ENCODE data around the gene LATS2. TPM values are rescaled to one million over a fixed set of nuclear protein-coding genes. Genes with fewer than 3 reads are reported as not detected.

Gene LATS2
- total RNA-seq, 6 experiments from 2014 or later = 6.8 to 12.8 (median 8.7) TPM

- intact Hi-C loops (cut with DNase I) = no loop called here
- Histone ChIP-seq H3K9me3 (no peaks in the 10 kb centered on the region), H3K27me3 (no peaks in the 10 kb centered on the region), H3K4me1 (peaks cover 0 to 10% (median 0%) of the 10 kb centered on the region in 4 donors), H3K27ac (peak overlapping the region; percentile 96 to 99 (median 97)), H3K4me3 (peak overlapping the region; percentile 94 to 97 (median 95)), H3K36me3 (no peaks in the 10 kb centered on the region)
- peak; percentile 57 to 79 (median 71) for DNase-seq
- peak; percentile 20 to 62 (median 32) for ATAC-seq
- TF ChIP-seq POLR2A (IDR thresholded peaks at IDR 0.05) (peak; percentile 44), CTCF (IDR thresholded peaks at IDR 0.05) (no peak)
- 2% methylated on average over 12 of the region's 100 CpGs for WGBS (ENCODE audit: insufficient coverage, low coverage, low lambda C conversion rate, missing lambda C conversion rate)
Measured at GRCh38 chr13:21060338-21061028, 903 bp downstream of the LATS2 start.

- intact Hi-C loops (cut with DNase I) = no loop called here
Measured at GRCh38 chr13:21059641-21060337, 1.6 kb downstream of the LATS2 start.

GRCh38 chr13:21058361-21058760, 3.0 kb downstream of the LATS2 start:
- H3K36me3 ChIP-seq = no peaks in the 10 kb centered on the region
- ATAC-seq (no peak), DNase-seq (no peak)
- TF ChIP-seq CTCF (IDR thresholded peaks at IDR 0.05) = no peak
- TF ChIP-seq POLR2A (IDR thresholded peaks at IDR 0.05) = no peak
- WGBS (ENCODE audit: insufficient coverage, low coverage, low lambda C conversion rate, missing lambda C conversion rate) = 44% methylated on average over 2 of the region's 2 CpGs
- intact Hi-C loops (cut with DNase I) = no loop called here
- H3K27me3 ChIP-seq = no peaks in the 10 kb centered on the region
- no peaks in the 10 kb centered on the region for H3K9me3 ChIP-seq
- H3K4me3 ChIP-seq = no peak overlapping the region
- H3K27ac ChIP-seq = no peak overlapping the region
- H3K4me1 ChIP-seq = peaks cover 0 to 10% (median 0%) of the 10 kb centered on the region in 4 donors

More at GRCh38 chr13:21059641-21060337, 1.6 kb downstream of the LATS2 start:
- Histone ChIP-seq H3K27me3 (no peaks in the 10 kb centered on the region), H3K27ac (peak overlapping the region; percentile 96 to 99 (median 97)), H3K4me3 (peak overlapping the region; percentile 94 to 97 (median 95)), H3K36me3 (no peaks in the 10 kb centered on the region), H3K4me1 (peaks cover 0 to 10% (median 0%) of the 10 kb centered on the region in 4 donors), H3K9me3 (no peaks in the 10 kb centered on the region)
- 77% methylated on average over 34 of the region's 35 CpGs for WGBS (ENCODE audit: insufficient coverage, low coverage, low lambda C conversion rate, missing lambda C conversion rate)
- ATAC-seq = no peak
- DNase-seq = no peak
- no peak for TF ChIP-seq CTCF (IDR thresholded peaks at IDR 0.05)
- no peak for TF ChIP-seq POLR2A (IDR thresholded peaks at IDR 0.05)

- DNase-seq = no peak
- Histone ChIP-seq H3K4me3 (no peak overlapping the region), H3K27me3 (no peaks in the 10 kb centered on the region), H3K27ac (no peak overlapping the region), H3K4me1 (peaks cover 0 to 10% (median 0%) of the 10 kb centered on the region in 4 donors), H3K36me3 (no peaks in the 10 kb centered on the region), H3K9me3 (no peaks in the 10 kb centered on the region)
- intact Hi-C loops (cut with DNase I) = no loop called here
- 74% methylated on average over 2 of the region's 2 CpGs for WGBS (ENCODE audit: insufficient coverage, low coverage, low lambda C conversion rate, missing lambda C conversion rate)
- no peak for TF ChIP-seq CTCF (IDR thresholded peaks at IDR 0.05)
- TF ChIP-seq POLR2A (IDR thresholded peaks at IDR 0.05) = no peak
- ATAC-seq = no peak
Measured at GRCh38 chr13:21055511-21056045, 5.8 kb downstream of the LATS2 start.
